Calu3 (cell line): ENCODE measurements around the gene EPHA10. TPM values are rescaled to one million over a fixed set of nuclear protein-coding genes. Genes with fewer than 3 reads are reported as not detected.

ENCODE experiments used
- BruUV-seq: library from RNA; stranded (reverse); fragments of 400-500 nt; replicated peaks from 2 replicates; lab custom pipeline; 2021; lab: Mats Ljungman, UMichigan
- CTCF ChIA-PET: fragments of 300-600 bp; sonication (Branson Sonifier 250); formaldehyde crosslinking; loops from one replicate; lab custom pipeline; 2022; ENCODE audit warnings: antibody characterized with exemption; lab: Charles Lee
- DNase-seq: peaks from one replicate; pipeline ENCODE4 v3.0.0; 2022
- H3K27ac Mint-ChIP-seq: one replicate; pipeline ENCODE4 v1.8.0; 2022; ENCODE audit warnings: mixed read lengths; ENCODE audit not compliant: unreplicated experiment
- H3K27me3 Mint-ChIP-seq: one replicate; pipeline ENCODE4 v1.8.0; 2022; ENCODE audit warnings: mixed read lengths; ENCODE audit not compliant: unreplicated experiment
- H3K36me3 Mint-ChIP-seq: one replicate; pipeline ENCODE4 v1.8.0; 2022; ENCODE audit warnings: mild to moderate bottlenecking, moderate library complexity, mixed read lengths; ENCODE audit not compliant: insufficient read depth, unreplicated experiment
- H3K4me1 Mint-ChIP-seq: one replicate; pipeline ENCODE4 v1.8.0; 2022; ENCODE audit warnings: mild to moderate bottlenecking, low read depth, mixed read lengths; ENCODE audit not compliant: unreplicated experiment
- H3K4me3 Mint-ChIP-seq: one replicate; pipeline ENCODE4 v1.8.0; 2022; ENCODE audit warnings: mild to moderate bottlenecking, low read depth, moderate library complexity, mixed read lengths; ENCODE audit not compliant: unreplicated experiment
- H3K9me3 Mint-ChIP-seq: one replicate; pipeline ENCODE4 v1.8.0; 2022; ENCODE audit warnings: low read depth, mixed read lengths; ENCODE audit not compliant: unreplicated experiment
- intact Hi-C: fragments of 100-400 bp; cut with micrococcal nuclease; formaldehyde crosslinking; loops from one replicate; pipeline ENCODE4 v1.10.0; 2022; ENCODE audit not compliant: unreplicated experiment
- total RNA-seq: library from RNA; stranded (reverse); gene quantifications from 2 replicates; pipeline ENCODE4 v1.2.3, GENCODE V29; 2022
- TF ChIP-seq, protein P1 (sequence below): fragments of 200-600 bp; IDR thresholded peaks from one replicate; pipeline ENCODE4 v1.8.0; 2022; ENCODE audit warnings: antibody characterized with exemption; ENCODE audit not compliant: unreplicated experiment

EPHA10 gene
- total RNA-seq, 1 experiment from 2014 or later: 7.8 TPM

DNA sequence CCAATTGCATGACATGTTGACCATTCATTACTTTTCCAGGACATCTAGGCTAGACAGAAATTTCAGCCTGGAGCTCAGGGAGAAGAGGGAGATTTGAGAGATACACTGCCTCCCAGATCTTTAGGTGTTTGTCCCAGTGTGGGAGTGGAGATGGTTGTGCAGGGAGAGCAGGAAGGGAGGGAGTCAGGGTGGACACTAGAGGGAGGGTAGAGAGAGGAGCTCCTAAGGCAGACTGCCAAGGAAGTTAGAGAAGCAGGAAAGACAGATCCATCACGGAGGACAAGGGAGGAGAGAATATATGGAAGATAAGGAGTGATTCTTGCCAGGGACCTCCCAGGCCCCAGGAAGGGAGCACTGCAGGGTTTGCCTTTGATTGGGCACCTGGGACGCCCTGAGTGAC is 63.9 kb downstream of the EPHA10 start:
- no peak overlapping the region for H3K4me3 Mint-ChIP-seq
- peaks cover 49% of the 10 kb centered on the region for H3K36me3 Mint-ChIP-seq
- no peak for DNase-seq
- no peaks in the 10 kb centered on the region for H3K9me3 Mint-ChIP-seq
- H3K4me1 Mint-ChIP-seq: no peaks in the 10 kb centered on the region
- intact Hi-C loops: no loop called here
- CTCF ChIA-PET: interaction anchor here (0.5 to 1.1 kb wide), 2 partner anchors 8 to 128 kb away, joined by 3 read pairs; no protein-coding TSS in a partner anchor
- TF ChIP-seq, protein P1, sequence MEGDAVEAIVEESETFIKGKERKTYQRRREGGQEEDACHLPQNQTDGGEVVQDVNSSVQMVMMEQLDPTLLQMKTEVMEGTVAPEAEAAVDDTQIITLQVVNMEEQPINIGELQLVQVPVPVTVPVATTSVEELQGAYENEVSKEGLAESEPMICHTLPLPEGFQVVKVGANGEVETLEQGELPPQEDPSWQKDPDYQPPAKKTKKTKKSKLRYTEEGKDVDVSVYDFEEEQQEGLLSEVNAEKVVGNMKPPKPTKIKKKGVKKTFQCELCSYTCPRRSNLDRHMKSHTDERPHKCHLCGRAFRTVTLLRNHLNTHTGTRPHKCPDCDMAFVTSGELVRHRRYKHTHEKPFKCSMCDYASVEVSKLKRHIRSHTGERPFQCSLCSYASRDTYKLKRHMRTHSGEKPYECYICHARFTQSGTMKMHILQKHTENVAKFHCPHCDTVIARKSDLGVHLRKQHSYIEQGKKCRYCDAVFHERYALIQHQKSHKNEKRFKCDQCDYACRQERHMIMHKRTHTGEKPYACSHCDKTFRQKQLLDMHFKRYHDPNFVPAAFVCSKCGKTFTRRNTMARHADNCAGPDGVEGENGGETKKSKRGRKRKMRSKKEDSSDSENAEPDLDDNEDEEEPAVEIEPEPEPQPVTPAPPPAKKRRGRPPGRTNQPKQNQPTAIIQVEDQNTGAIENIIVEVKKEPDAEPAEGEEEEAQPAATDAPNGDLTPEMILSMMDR: no peak
- BruUV-seq: no TSS peak
- H3K27ac Mint-ChIP-seq: peak overlapping the region; percentile 15
- no peaks in the 10 kb centered on the region for H3K27me3 Mint-ChIP-seq

DNA sequence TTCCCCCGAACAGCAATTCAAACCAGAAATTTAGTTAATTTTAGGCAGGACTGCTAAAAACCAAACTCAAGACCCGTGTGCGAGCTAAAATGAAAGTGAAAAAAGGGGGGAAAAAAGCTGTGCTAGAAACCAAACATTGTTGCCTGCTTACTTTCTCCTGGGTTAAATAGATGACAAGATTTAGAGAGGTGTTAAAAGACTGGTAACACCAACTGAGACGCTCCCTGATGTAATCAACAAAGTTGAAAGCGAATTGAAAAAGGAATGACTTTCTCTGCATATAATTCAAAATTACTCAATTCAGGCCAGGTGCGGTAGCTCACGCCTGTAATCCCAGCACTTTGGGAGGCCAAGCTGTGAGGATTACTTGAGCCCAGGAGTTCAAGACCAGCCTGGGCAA is 65.8 kb downstream of the EPHA10 start:
- Mint-ChIP-seq H3K4me1 (no peaks in the 10 kb centered on the region), H3K36me3 (peaks cover 38% of the 10 kb centered on the region), H3K27ac (no peak overlapping the region), H3K9me3 (no peaks in the 10 kb centered on the region), H3K27me3 (no peaks in the 10 kb centered on the region), H3K4me3 (no peak overlapping the region)
- CTCF ChIA-PET: no interaction called here
- no TSS peak for BruUV-seq
- TF ChIP-seq, protein P1: no peak
- no peak for DNase-seq
- intact Hi-C loops: loop anchor here (10.0 kb wide), 1 partner anchor 106 kb away; the partner anchor contains the start of genes C1orf122 and YRDC

DNA sequence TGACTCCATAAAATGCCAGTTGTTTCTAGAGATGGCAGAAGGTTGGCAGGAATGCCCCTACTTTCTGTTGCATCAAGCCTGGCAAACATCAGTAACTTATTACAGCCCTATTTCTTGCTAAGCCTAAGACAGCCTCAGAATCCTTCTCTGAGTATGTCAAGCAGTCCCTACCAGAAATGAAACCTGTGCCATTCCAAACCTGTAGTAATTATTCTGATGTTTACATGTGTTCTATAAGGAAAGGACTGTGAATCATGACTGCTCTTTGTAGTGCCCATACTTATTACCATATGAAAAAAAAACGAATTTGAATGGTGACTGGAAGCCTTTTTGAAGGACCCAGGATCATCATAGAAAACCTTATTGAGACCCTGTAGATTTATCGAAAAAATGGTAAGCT is 67.2 kb downstream of the EPHA10 start:
- Mint-ChIP-seq H3K27ac (no peak overlapping the region), H3K9me3 (no peaks in the 10 kb centered on the region), H3K4me3 (no peak overlapping the region), H3K4me1 (no peaks in the 10 kb centered on the region), H3K27me3 (no peaks in the 10 kb centered on the region), H3K36me3 (peaks cover 38% of the 10 kb centered on the region)
- no TSS peak for BruUV-seq
- TF ChIP-seq, protein P1: no peak
- DNase-seq: no peak
- intact Hi-C loops: loop anchor here (10.0 kb wide), 1 partner anchor 107 kb away; the partner anchor contains the start of genes C1orf122 and YRDC
- CTCF ChIA-PET: no interaction called here

DNA sequence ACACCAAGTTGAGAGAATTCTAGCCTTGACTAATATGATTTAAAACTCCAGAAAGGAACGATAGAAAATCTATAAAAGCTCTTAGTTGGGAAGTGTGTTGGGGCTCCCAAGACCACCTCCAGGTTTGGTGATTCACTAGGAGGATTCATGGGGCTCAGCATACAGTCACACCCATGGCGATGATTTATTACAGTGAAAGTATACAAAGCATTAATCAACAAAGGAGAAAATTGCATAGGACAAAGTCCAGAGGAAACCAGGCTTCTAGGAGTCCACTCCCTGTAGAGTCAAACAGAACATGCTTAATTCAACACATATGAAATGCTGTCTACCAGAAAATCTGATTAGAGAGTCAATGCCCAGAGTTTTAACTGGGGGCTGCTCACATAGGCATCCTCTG is 67.8 kb downstream of the EPHA10 start:
- no peaks in the 10 kb centered on the region for H3K9me3 Mint-ChIP-seq
- TF ChIP-seq, protein P1: no peak
- peaks cover 39% of the 10 kb centered on the region for H3K36me3 Mint-ChIP-seq
- no peak for DNase-seq
- intact Hi-C loops: loop anchor here (10.0 kb wide), 1 partner anchor 108 kb away; the partner anchor contains the start of genes C1orf122 and YRDC
- H3K27me3 Mint-ChIP-seq: no peaks in the 10 kb centered on the region
- no peak overlapping the region for H3K4me3 Mint-ChIP-seq
- H3K27ac Mint-ChIP-seq: no peak overlapping the region
- H3K4me1 Mint-ChIP-seq: no peaks in the 10 kb centered on the region
- CTCF ChIA-PET: no interaction called here
- BruUV-seq: no TSS peak
